SK-N-SH treated with all-trans-retinoic acid at 6 μM for 48 hours (cell line): ENCODE measurements around the gene SPATA25.

Experiments used
- ARNTL ChIP-seq: fragments of 450-650 bp; formaldehyde crosslinking; IDR thresholded peaks from 2 replicates; pipeline ENCODE4 v1.5.0; 2020; ENCODE audit warnings: low read depth, mild to moderate bottlenecking, moderate library complexity, borderline replicate concordance
- GLIS3 ChIP-seq: fragments of 250-450 bp; sonication (Bioruptor Pico); IDR thresholded peaks from 2 replicates; pipeline ENCODE4 v1.5.0; 2020; ENCODE audit warnings: mild to moderate bottlenecking, moderate library complexity
- TCF4 ChIP-seq: fragments of 250-450 bp; sonication (Bioruptor Pico); IDR thresholded peaks from 2 replicates; pipeline ENCODE4 v1.8.0; 2021; ENCODE audit warnings: mild to moderate bottlenecking, moderate library complexity, borderline replicate concordance
- ZNF8 ChIP-seq: fragments of 450-650 bp; formaldehyde crosslinking; IDR thresholded peaks from 2 replicates; pipeline ENCODE4 v1.5.0; 2020; ENCODE audit warnings: mild to moderate bottlenecking, moderate library complexity

GRCh38 chr20:45892049-45892825 is 4.8 kb upstream of the SPATA25 start:
- TF ChIP-seq GLIS3 (CRISPR knock-in tag) (no peak), TCF4 (no peak), ZNF8 (CRISPR knock-in tag) (no peak), ARNTL (CRISPR knock-in tag) (no peak)
